DMS153 treated with DMSO at 0.1 percent for 48 hours (cell line): Measurements from ENCODE around the gene POU3F3.
A peak's percentile ranks its signal among the peaks of the same experiment; 100 is the strongest.

Source experiments
- DNase-seq: peaks from one replicate; lab custom pipeline; 2025; ENCODE audit not compliant: unreplicated experiment; lab: John Stamatoyannopoulos, UW

Gene POU3F3

GRCh38 chr2:104872866-104873688, 19.2 kb downstream of the POU3F3 start:
- peak; percentile 75 for DNase-seq

DNA sequence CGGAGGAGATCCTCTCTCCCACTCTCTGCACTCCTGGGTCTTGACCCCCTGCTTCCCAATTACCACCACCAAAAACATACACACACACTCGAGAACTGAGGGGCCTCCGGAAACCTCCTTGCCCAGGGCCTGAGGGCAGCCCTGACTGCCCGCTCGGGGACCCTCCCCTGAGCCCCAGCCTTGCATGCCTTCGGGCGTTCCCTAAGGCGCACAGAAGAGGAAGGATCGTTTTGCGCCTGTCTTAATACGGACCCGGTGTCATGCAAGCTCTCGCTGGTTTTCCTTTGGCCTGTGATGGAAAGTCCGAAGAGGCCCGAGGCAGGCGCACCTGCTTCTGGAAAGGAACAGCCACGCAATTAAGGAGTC, 19.8 kb downstream of the POU3F3 start:
- no peak for DNase-seq

- DNase-seq = no peak
Observed at GRCh38 chr2:104874230-104874629, 20.3 kb downstream of the POU3F3 start.

DNA sequence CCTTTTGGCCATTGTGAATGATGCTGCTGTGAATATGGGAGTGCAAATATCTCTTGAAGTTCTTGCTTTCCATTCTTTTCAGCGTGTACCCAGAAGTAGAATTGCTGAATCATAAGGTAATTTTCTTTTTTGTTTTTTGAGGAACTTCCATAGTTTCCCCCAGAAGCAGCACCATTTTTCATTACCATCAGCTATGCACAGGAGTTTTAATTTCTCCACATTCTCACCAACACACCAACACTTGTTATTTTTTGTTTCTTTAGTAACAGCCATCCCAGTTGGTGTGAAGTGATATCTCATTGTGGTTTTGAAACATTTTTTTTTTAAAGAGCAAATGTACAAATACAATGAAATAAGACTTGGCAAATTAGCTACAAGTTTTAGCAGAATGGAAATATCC, 21.3 kb downstream of the POU3F3 start:
- no peak for DNase-seq

- DNase-seq = no peak
Observed at GRCh38 chr2:104876606-104877570, 23.0 kb downstream of the POU3F3 start.

DNA sequence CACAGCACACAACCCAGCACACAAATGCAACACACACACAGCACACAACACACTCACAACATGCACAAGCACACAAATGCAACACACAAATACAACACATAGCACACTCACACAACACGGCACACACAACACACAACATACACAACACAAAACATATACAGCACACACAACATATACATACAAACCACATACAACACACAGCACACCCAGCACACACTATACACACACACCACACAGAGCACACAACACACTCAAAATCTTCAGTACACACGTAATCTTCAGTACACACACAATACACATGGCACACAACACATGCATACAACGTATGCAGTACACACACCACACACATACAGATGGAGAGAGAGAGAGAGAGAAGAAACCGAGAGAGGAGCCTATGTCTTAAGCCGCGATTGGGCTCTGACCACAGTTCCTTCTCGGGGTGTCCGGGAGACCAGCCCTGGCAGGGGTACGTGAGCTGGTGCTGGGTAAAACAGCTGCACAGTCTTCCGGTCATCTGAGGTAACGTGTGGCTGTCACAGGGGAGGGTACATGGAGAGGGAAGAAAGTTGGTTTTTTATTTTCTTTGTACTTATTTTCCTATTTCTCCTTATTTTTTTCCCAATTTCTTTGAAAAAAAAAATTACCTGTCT, 25.1 kb downstream of the POU3F3 start:
- DNase-seq = no peak

GRCh38 chr2:104880076-104880475, 26.2 kb downstream of the POU3F3 start:
- no peak for DNase-seq

- no peak for DNase-seq
Observed at GRCh38 chr2:104883357-104883756, 29.4 kb downstream of the POU3F3 start.

DNA sequence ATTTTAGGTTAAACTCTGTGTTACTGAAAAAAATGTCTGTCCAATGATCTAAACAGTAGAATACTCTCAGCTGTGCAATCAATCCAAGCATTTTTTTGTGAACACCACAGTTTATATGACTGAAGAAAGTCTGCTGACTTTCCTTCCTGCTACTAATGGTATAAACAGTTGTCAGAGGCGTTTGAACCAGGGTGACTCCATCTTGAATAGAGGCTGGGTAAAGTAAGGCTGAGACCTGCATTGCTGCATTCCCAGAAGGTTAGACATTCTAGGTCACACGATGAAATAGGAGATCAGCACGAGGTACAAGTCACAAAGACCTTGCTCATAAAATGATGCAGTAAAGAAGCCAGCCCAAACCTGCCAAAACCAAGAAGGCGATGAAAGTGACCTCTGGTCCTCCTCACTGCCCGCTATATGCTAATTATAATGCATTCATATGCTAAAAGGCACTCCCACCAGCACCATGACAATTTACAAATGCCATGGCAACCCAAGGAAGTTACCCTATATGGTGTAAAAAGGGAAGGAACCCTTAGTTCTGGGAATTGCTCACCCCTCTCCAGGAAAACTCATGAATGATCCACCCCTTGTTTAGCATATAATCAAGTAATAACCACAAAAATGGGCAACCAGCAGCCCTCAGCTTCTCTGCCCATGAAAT, 31.3 kb downstream of the POU3F3 start:
- DNase-seq = no peak

- DNase-seq = no peak
Observed at GRCh38 chr2:104887676-104888075, 33.8 kb downstream of the POU3F3 start.

DNA sequence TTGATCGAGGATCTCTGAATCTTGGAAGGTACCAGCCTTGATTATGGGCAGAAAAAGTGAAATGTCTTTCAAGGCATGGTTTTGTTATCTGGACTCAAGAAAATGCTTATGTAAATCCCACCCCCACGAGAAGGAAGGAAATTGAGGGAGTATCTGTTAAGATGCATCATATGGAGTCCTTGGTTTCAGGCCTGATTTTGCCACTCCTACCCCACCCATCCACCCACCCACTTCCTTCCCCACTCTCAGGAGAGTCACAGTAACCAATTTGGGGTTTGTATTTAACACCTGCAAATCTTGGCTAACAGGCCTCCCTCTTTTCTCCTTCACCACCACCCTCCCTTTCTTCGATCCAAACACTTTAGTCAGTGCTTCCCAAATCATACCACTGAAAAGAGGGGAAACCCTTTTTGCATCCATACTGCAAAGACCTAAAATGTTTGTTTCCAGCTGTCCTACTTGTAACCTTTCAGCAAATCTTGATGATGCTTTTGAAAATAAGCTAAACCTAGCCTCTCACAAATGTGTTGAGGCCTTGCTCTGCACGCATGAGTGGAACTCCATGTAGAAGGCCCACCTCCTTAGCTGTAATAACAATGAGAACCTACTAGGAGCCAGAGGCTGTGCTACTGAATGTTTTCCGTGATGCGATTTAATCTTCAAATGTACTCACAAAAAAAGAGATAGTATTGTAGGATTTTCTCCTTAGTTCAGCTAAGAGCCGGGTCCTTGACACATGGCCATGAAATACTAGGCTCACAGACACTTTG, 34.8 kb downstream of the POU3F3 start:
- no peak for DNase-seq

DNA sequence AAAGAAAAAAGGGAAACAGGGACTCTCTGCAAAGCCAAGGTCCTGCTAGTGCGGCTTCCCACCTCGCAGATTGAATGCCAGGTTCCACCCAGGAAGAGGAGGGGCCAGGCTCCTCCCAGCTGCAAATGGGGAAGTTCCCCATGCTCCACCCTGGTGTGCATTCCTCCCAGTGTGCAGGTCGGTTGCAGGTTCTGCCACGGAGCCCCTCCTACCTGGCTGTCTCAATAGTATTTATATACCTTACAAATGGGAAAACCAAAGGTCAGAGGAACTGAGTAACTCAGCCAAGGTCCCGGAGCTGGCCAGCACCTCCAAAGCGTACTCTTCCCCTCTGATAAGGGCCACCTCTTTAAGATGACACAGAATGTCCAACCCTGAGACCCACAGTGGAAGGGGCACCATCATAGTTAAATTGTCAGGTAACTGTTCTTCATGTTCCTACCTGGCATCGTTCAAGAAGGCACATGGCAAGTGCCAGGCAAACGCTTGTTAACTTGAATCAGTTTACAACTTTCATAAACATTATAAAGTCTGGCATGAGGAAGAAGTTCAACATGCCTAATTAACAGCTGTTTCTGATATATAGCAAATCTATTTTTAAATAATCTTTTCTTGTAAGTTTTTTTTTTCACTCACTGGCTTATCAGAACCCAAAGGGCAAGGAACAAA, 35.5 kb downstream of the POU3F3 start:
- DNase-seq = no peak

GRCh38 chr2:104889960-104890684, 36.2 kb downstream of the POU3F3 start:
- no peak for DNase-seq

- DNase-seq = no peak
Observed at GRCh38 chr2:104890685-104891069, 36.8 kb downstream of the POU3F3 start.

- no peak for DNase-seq
Observed at GRCh38 chr2:104891145-104891544, 37.2 kb downstream of the POU3F3 start.

DNA sequence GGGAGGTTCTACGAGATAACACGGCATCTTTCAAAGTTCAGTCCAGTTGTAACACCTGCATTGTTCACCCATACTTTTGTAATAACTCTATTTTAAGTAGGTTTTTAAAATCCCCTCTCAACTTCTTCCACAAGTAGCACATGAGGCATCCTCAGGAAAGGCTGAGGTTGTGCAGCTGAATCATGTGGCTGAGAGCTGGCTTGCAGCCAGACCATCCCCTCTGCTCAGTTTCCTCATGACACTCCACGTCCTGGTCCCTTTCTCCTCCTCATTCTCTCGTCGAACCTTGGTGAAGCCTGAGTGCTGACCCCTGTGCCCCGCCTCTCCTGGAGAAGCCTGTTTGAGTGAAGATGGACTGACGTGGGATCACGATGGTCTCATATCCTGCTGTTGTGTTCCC, 42.5 kb downstream of the POU3F3 start:
- DNase-seq = no peak

DNA sequence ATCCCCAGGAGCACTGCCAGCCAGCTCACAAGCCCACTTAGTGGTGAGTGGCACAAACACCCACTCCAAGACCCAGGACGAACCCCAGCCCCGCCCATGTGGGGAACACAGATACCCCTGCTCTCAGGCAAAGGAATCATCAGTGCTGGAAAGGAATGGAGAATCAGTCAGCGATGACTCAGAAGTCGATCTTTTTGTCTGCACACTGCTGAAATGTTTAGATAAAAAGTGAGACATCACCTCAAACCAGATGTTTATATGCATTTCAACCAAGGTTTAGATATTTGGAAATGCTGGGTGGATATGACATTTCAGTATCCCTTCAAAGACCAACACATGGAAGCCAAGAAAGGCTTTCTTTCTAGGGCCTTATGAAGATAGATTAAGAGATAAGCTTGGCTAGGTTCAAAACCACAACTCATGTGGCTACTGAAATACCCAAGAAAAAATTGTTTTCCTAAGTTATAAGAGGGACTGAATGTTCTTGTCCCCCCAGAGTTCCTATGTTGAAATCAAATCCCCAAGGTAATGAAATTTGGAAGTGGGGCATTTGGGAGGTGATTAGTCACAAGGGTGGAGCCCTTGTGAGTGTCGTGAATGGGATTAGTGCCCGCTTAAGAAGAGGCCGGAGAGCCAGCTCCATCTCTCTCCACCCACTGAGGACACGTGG, 43.7 kb downstream of the POU3F3 start:
- no peak for DNase-seq

DNA sequence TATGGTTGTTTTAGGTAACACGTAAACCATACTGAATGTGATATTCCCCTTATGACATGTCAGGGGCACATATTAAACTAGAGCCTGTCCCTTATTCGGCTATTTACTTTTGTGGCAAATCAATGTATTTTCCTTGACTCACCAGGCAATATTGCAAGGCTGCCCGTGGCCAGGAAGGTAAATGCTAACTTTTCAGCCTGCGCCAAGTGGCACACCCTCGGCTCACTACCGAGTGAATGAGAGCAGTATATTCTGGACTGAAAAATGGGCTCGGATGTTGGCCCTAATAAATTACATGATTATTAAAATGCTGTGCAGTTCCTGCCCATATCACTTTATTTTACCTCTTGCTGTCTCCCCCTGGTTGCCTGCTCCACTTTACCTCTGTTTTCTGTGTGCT, 46.7 kb downstream of the POU3F3 start:
- DNase-seq = no peak
